Measurements from ENCODE around the gene TMEM207. TPM values are rescaled to one million over a fixed set of nuclear protein-coding genes. Genes with fewer than 3 reads are reported as not detected.

TMEM207 gene
- total RNA-seq, 2 experiments from 2014 or later, result not detected

DNA sequence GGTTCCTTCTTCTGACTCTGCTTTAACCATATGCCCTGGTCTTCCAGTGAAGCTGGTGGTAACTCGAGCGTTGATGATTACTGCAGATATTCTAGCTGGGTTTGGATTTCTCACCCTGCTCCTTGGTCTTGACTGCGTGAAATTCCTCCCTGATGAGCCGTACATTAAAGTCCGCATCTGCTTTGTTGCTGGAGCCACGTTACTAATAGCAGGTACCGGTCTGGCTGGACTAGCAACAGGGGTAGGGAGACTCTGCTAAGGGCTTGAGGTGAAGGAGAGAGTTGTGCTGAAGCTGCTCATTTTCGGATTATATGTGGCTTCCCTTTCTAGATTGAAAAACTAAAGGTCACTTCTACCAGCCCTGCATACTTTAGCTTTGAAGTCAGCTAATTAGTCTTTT is 45.0 kb downstream of the TMEM207 start:
- Mint-ChIP-seq H3K36me3 (no peaks in the 10 kb centered on the region), H3K27ac (no peak overlapping the region), H3K4me1 (ENCODE audit: low read depth) (no peaks in the 10 kb centered on the region), H3K4me3 (no peak overlapping the region), H3K9me3 (no peaks in the 10 kb centered on the region), H3K27me3 (peaks cover 2% of the 10 kb centered on the region)
- ChIA-PET POLR2A (no interaction called here), CTCF (no interaction called here)
- intact Hi-C loops (cut with micrococcal nuclease), result no loop called here
- no peak for DNase-seq

DNA sequence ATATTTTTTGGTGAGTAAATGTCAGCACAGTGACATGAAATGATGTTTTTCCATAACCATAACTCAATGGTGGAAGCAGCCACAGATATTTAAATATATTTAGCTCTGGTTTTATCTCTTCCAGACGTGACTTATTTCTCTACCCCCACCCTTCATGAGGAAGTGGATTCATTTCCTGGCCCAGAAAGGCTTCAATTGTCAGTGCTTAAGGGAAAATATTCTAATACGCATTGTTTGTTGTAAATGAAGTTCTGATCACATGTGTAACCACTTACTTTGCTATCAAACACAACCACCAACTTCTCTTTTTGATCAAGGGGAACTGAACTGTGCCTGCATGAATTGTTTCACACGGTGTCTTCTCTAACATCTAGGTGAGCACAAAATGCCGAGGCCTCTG is 47.7 kb downstream of the TMEM207 start:
- Mint-ChIP-seq H3K36me3 (no peaks in the 10 kb centered on the region), H3K4me3 (no peak overlapping the region), H3K27me3 (peaks cover 2% of the 10 kb centered on the region), H3K9me3 (no peaks in the 10 kb centered on the region), H3K27ac (no peak overlapping the region), H3K4me1 (ENCODE audit: low read depth) (no peaks in the 10 kb centered on the region)
- intact Hi-C loops (cut with micrococcal nuclease), result no loop called here
- CTCF ChIA-PET, result no interaction called here
- POLR2A ChIA-PET, result no interaction called here
- no peak for DNase-seq

- ChIA-PET CTCF (interaction anchor here (0.6 kb wide), 1 partner anchor 175 kb away, joined by 3 read pairs; no protein-coding TSS in a partner anchor), POLR2A (no interaction called here)
- no peak overlapping the region for H3K4me3 Mint-ChIP-seq
- H3K9me3 Mint-ChIP-seq, result no peaks in the 10 kb centered on the region
- no peaks in the 10 kb centered on the region for H3K4me1 Mint-ChIP-seq (ENCODE audit: low read depth)
- intact Hi-C loops (cut with micrococcal nuclease), result no loop called here
- DNase-seq, result no peak
- peaks cover 2% of the 10 kb centered on the region for H3K27me3 Mint-ChIP-seq
- H3K27ac Mint-ChIP-seq, result no peak overlapping the region
- no peaks in the 10 kb centered on the region for H3K36me3 Mint-ChIP-seq
Measured at GRCh38 chr3:190399677-190400076, 50.0 kb downstream of the TMEM207 start.

GRCh38 chr3:190397889-190398288 is 51.8 kb downstream of the TMEM207 start:
- POLR2A ChIA-PET, result no interaction called here
- Mint-ChIP-seq H3K27ac (no peak overlapping the region), H3K4me3 (no peak overlapping the region), H3K9me3 (no peaks in the 10 kb centered on the region), H3K36me3 (no peaks in the 10 kb centered on the region), H3K27me3 (no peaks in the 10 kb centered on the region), H3K4me1 (ENCODE audit: low read depth) (no peaks in the 10 kb centered on the region)
- CTCF ChIA-PET, result no interaction called here
- intact Hi-C loops (cut with micrococcal nuclease), result no loop called here
- DNase-seq, result no peak

DNA sequence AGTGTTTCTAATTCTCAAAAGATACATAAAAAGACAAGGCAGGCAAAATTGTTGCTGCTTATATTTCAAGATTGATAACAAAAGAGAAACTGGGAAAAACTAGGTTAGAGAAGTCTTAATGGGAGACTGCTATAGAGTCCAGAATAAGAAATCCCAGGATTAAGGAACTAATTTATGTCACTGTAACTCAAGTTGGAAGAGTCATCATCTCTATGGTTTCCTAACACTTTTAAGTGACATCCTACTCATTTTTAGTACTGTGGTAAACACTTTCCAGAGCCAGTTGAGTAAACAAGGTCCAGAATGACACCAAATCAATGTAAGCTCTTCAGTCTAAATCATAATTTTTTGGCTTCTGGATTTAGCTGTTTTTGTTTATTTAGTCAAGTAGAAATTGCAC is 53.7 kb downstream of the TMEM207 start:
- H3K4me3 Mint-ChIP-seq, result no peak overlapping the region
- no peaks in the 10 kb centered on the region for H3K27me3 Mint-ChIP-seq
- H3K27ac Mint-ChIP-seq, result no peak overlapping the region
- H3K9me3 Mint-ChIP-seq, result no peaks in the 10 kb centered on the region
- no peak for DNase-seq
- ChIA-PET POLR2A (no interaction called here), CTCF (no interaction called here)
- intact Hi-C loops (cut with micrococcal nuclease), result no loop called here
- H3K4me1 Mint-ChIP-seq (ENCODE audit: low read depth), result no peaks in the 10 kb centered on the region
- no peaks in the 10 kb centered on the region for H3K36me3 Mint-ChIP-seq

DNA sequence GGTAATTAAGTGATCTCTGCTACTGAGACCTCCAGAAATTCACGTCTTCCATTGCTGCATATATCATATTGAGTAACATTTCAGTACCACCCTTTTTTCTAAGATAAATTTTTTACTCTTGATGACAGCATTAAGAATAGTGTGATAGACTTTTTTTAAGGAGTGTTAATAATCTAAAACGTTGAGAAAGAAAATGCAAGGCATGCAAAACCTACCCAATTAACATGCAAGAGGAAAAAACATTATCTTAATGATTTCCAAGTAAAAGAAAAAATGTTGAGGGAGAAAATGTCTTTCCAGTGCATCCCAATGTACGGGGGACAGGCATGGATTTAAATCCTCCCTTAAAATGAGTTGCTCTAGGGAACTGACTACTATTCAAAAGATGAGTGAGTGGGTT is 61.0 kb downstream of the TMEM207 start:
- Mint-ChIP-seq H3K27ac (no peak overlapping the region), H3K4me1 (ENCODE audit: low read depth) (no peaks in the 10 kb centered on the region), H3K9me3 (no peaks in the 10 kb centered on the region), H3K36me3 (no peaks in the 10 kb centered on the region), H3K27me3 (peaks cover 5% of the 10 kb centered on the region), H3K4me3 (no peak overlapping the region)
- intact Hi-C loops (cut with micrococcal nuclease), result no loop called here
- ChIA-PET CTCF (interaction anchor here (0.8 kb wide), 1 partner anchor 677 kb away, joined by 3 read pairs; no protein-coding TSS in a partner anchor), POLR2A (no interaction called here)
- DNase-seq, result no peak

- ChIA-PET CTCF (no interaction called here), POLR2A (no interaction called here)
- Mint-ChIP-seq H3K4me1 (ENCODE audit: low read depth) (peaks cover under 1% of the 10 kb centered on the region), H3K27me3 (peaks cover 6% of the 10 kb centered on the region), H3K36me3 (no peaks in the 10 kb centered on the region), H3K27ac (no peak within 1 kb of the TSS), H3K9me3 (no peaks in the 10 kb centered on the region), H3K4me3 (no peak within 1 kb of the TSS)
- intact Hi-C loops (cut with micrococcal nuclease), result no loop called here
- DNase-seq, result no peak
Measured at GRCh38 chr3:190387578-190388213, 62.0 kb downstream of the TMEM207 start, which contains the start of gene CLDN16. TSS of gene CLDN16 (plus strand) at chr3:190388163. CDS start at chr3:190388330, 167 bp downstream.

DNA sequence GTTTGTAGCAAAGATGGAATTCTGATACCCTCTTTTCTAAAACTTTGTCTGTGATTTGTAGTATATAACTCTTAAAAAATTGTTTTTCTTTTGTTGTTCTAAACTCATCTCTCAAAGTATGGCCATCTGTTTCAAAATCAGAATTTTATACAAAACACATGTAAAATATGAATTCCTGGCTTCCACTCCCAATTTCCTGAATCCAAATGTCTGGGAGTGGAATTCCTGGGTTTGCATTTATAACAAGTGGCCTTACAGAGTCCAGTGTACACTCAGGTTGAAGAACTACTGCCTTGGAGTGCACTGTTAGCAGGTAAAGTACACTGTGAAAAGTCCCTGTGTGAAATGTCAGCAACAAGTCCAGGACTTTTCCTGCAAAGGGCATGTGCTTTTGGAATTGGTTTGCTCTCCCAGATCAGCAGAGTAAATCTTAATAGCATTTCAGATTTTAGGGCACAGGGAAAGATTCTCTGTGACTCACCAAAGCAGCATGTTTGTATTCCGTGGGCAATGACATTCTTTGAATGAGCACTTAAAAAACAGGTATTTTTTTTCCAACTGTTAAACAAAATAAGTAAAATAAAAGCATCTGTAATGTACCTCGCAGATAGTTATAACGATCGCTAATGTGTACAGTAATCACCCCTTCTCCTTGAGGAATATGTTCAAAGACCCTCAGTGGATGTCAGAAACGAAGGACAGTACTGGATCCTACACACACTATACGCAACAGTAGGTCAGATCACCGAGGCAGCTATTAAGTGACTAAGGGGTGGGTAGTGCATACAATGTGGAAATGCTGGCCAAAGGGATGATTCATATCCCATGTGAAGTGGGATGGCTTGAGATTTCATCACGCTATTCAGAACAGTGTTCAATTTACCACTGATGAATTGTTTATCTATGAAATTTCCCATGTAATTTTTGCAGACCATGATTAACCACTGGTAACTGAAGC is 63.7 kb downstream of the TMEM207 start:
- ChIA-PET CTCF (no interaction called here), POLR2A (no interaction called here)
- H3K27ac Mint-ChIP-seq, result no peak overlapping the region
- DNase-seq, result no peak
- peaks cover 9% of the 10 kb centered on the region for H3K27me3 Mint-ChIP-seq
- no peaks in the 10 kb centered on the region for H3K9me3 Mint-ChIP-seq
- H3K4me3 Mint-ChIP-seq, result no peak overlapping the region
- H3K36me3 Mint-ChIP-seq, result no peaks in the 10 kb centered on the region
- intact Hi-C loops (cut with micrococcal nuclease), result no loop called here
- peaks cover 4% of the 10 kb centered on the region for H3K4me1 Mint-ChIP-seq (ENCODE audit: low read depth)

GRCh38 chr3:190384309-190384756 is 65.4 kb downstream of the TMEM207 start:
- intact Hi-C loops (cut with micrococcal nuclease), result loop anchor here (1.0 kb wide), 1 partner anchor 313 kb away; no protein-coding TSS in a partner anchor
- peaks cover 9% of the 10 kb centered on the region for H3K27me3 Mint-ChIP-seq
- POLR2A ChIA-PET, result no interaction called here
- no peaks in the 10 kb centered on the region for H3K36me3 Mint-ChIP-seq
- H3K4me1 Mint-ChIP-seq (ENCODE audit: low read depth), result peaks cover 4% of the 10 kb centered on the region
- H3K4me3 Mint-ChIP-seq, result no peak overlapping the region
- no peaks in the 10 kb centered on the region for H3K9me3 Mint-ChIP-seq
- peak; percentile 27 for DNase-seq
- H3K27ac Mint-ChIP-seq, result no peak overlapping the region
- CTCF ChIA-PET, result interaction anchor here (1.1 kb wide), 2 partner anchors 160 to 423 kb away, joined by 3 to 5 read pairs; no protein-coding TSS in a partner anchor

DNA sequence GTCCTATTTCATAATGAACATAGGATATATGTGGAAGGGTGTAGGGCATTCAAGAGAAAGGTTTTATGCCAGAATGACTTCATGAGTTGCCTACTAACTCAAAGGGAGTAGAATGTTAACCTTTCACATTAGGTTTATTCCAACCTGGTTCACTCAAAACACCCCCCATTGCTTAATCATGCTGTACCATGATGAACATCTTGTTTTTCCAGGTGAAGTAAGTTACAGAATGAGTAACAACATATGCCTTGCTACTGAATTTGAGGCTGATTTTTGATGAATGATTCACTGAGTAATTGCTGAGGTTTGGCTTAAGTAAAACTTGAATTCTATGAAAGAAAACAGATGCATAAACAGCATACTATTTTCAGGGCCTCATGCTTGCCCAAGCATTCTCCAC is 67.6 kb downstream of the TMEM207 start:
- Mint-ChIP-seq H3K4me1 (ENCODE audit: low read depth) (peaks cover 4% of the 10 kb centered on the region), H3K9me3 (no peaks in the 10 kb centered on the region), H3K4me3 (no peak overlapping the region), H3K27me3 (peaks cover 7% of the 10 kb centered on the region), H3K36me3 (no peaks in the 10 kb centered on the region), H3K27ac (no peak overlapping the region)
- ChIA-PET POLR2A (no interaction called here), CTCF (no interaction called here)
- DNase-seq, result no peak
- intact Hi-C loops (cut with micrococcal nuclease), result loop anchor here (1.0 kb wide), 1 partner anchor 236 kb away; no protein-coding TSS in a partner anchor

DNA sequence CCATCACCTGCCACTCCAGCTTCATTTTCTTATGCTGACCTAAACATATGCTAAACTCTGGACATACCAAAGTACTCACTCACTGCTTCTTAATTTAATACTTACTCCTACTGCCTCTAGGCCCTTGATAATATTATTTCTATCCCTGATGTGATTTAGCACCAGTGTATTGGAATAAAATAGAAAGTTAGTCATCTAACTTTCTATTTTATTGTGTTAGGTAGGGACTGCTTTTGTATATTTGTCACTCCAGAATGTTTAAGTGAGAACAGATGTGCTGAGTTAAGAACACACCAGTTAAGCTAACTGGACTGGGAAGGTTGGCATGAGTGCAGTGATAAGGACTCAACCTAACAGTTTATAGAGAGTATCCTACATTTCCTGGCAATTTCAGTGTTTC is 68.3 kb downstream of the TMEM207 start:
- intact Hi-C loops (cut with micrococcal nuclease), result no loop called here
- H3K27ac Mint-ChIP-seq, result no peak overlapping the region
- CTCF ChIA-PET, result no interaction called here

GRCh38 chr3:190380184-190380583 is 69.5 kb downstream of the TMEM207 start:
- POLR2A ChIA-PET, result no interaction called here
- Mint-ChIP-seq H3K27ac (no peak overlapping the region), H3K9me3 (no peaks in the 10 kb centered on the region), H3K27me3 (peaks cover 16% of the 10 kb centered on the region), H3K4me3 (no peak overlapping the region), H3K4me1 (ENCODE audit: low read depth) (peaks cover 4% of the 10 kb centered on the region), H3K36me3 (no peaks in the 10 kb centered on the region)
- CTCF ChIA-PET, result no interaction called here
- intact Hi-C loops (cut with micrococcal nuclease), result no loop called here
- no peak for DNase-seq

More for the DNA sequence above, 68.3 kb downstream of the TMEM207 start:
- Mint-ChIP-seq H3K9me3 (no peaks in the 10 kb centered on the region), H3K4me1 (ENCODE audit: low read depth) (peaks cover 4% of the 10 kb centered on the region), H3K27me3 (peaks cover 14% of the 10 kb centered on the region), H3K36me3 (no peaks in the 10 kb centered on the region), H3K4me3 (no peak overlapping the region)
- no peak for DNase-seq
- POLR2A ChIA-PET, result no interaction called here
